Memory B cell (primary cell): ENCODE data around the gene CHSY3.

Experiments used
- ATAC-seq: fragments of 150-1000 bp; cut with Tn5 transposase; 2 replicates; pipeline ENCODE4 v1.10.0; 2021; ENCODE audit warnings: low read depth, mild to moderate bottlenecking, moderate library complexity
- DNase-seq, 2 donors: peaks; one replicate each; pipeline ENCODE4 v3.0.0; 2022; ENCODE audit warnings: low spot score in 2 of 2
- H3K27ac Mint-ChIP-seq: one replicate; pipeline ENCODE4 v1.8.0; 2022; ENCODE audit warnings: mild to moderate bottlenecking, moderate library complexity, mixed read lengths
- H3K27me3 Mint-ChIP-seq: one replicate; pipeline ENCODE4 v1.8.0; 2022; ENCODE audit warnings: mixed read lengths
- H3K36me3 Mint-ChIP-seq: one replicate; pipeline ENCODE4 v1.8.0; 2022; ENCODE audit warnings: mild to moderate bottlenecking, mixed read lengths
- H3K4me1 Mint-ChIP-seq: one replicate; pipeline ENCODE4 v1.8.0; 2022; ENCODE audit warnings: mixed read lengths
- H3K4me3 Mint-ChIP-seq: one replicate; pipeline ENCODE4 v1.8.0; 2022; ENCODE audit warnings: mild to moderate bottlenecking, moderate library complexity, mixed read lengths
- H3K9me3 Mint-ChIP-seq: one replicate; pipeline ENCODE4 v1.8.0; 2022; ENCODE audit warnings: mixed read lengths

The CHSY3 gene

GRCh38 chr5:130141659-130142320 lies 237.5 kb downstream of the CHSY3 start:
- Mint-ChIP-seq H3K9me3 (peaks cover 2% of the 10 kb centered on the region), H3K27ac (no peak overlapping the region), H3K4me1 (no peaks in the 10 kb centered on the region), H3K36me3 (no peaks in the 10 kb centered on the region), H3K4me3 (no peak overlapping the region), H3K27me3 (no peaks in the 10 kb centered on the region)
- DNase-seq (no peak), ATAC-seq (no peak)

- Mint-ChIP-seq H3K27me3 (no peaks in the 10 kb centered on the region), H3K27ac (no peak overlapping the region), H3K4me3 (no peak overlapping the region), H3K4me1 (no peaks in the 10 kb centered on the region), H3K9me3 (peaks cover 4% of the 10 kb centered on the region), H3K36me3 (no peaks in the 10 kb centered on the region)
- ATAC-seq = no peak
- DNase-seq = no peak
Measured at GRCh38 chr5:130151239-130151638, 247.0 kb downstream of the CHSY3 start.

- ATAC-seq = no peak
- no peak overlapping the region for H3K4me3 Mint-ChIP-seq
- no peak for DNase-seq
- H3K27me3 Mint-ChIP-seq = no peaks in the 10 kb centered on the region
- no peaks in the 10 kb centered on the region for H3K9me3 Mint-ChIP-seq
- H3K36me3 Mint-ChIP-seq = no peaks in the 10 kb centered on the region
- no peaks in the 10 kb centered on the region for H3K4me1 Mint-ChIP-seq
- no peak overlapping the region for H3K27ac Mint-ChIP-seq
Measured at GRCh38 chr5:130155345-130156011, 251.2 kb downstream of the CHSY3 start.

GRCh38 chr5:130158036-130158435 lies 253.8 kb downstream of the CHSY3 start:
- no peaks in the 10 kb centered on the region for H3K4me1 Mint-ChIP-seq
- H3K4me3 Mint-ChIP-seq = no peak overlapping the region
- no peak overlapping the region for H3K27ac Mint-ChIP-seq
- ATAC-seq = no peak
- no peak for DNase-seq
- no peaks in the 10 kb centered on the region for H3K9me3 Mint-ChIP-seq
- H3K36me3 Mint-ChIP-seq = no peaks in the 10 kb centered on the region
- H3K27me3 Mint-ChIP-seq = no peaks in the 10 kb centered on the region

GRCh38 chr5:130159968-130160367 lies 255.7 kb downstream of the CHSY3 start:
- no peaks in the 10 kb centered on the region for H3K9me3 Mint-ChIP-seq
- H3K4me1 Mint-ChIP-seq = no peaks in the 10 kb centered on the region
- H3K27ac Mint-ChIP-seq = no peak overlapping the region
- no peaks in the 10 kb centered on the region for H3K27me3 Mint-ChIP-seq
- ATAC-seq (no peak), DNase-seq (no peak)
- no peak overlapping the region for H3K4me3 Mint-ChIP-seq
- no peaks in the 10 kb centered on the region for H3K36me3 Mint-ChIP-seq

GRCh38 chr5:130164966-130165365 lies 260.7 kb downstream of the CHSY3 start:
- H3K9me3 Mint-ChIP-seq = no peaks in the 10 kb centered on the region
- H3K4me1 Mint-ChIP-seq = no peaks in the 10 kb centered on the region

GRCh38 chr5:130166839-130167490 lies 262.7 kb downstream of the CHSY3 start:
- DNase-seq (no peak), ATAC-seq (no peak)
- H3K27me3 Mint-ChIP-seq = no peaks in the 10 kb centered on the region
- H3K36me3 Mint-ChIP-seq = no peaks in the 10 kb centered on the region
- peaks cover 3% of the 10 kb centered on the region for H3K9me3 Mint-ChIP-seq
- no peak overlapping the region for H3K4me3 Mint-ChIP-seq
- no peaks in the 10 kb centered on the region for H3K4me1 Mint-ChIP-seq
- H3K27ac Mint-ChIP-seq = no peak overlapping the region

More at GRCh38 chr5:130164966-130165365, 260.7 kb downstream of the CHSY3 start:
- Mint-ChIP-seq H3K4me3 (no peak overlapping the region), H3K27ac (no peak overlapping the region), H3K27me3 (no peaks in the 10 kb centered on the region), H3K36me3 (no peaks in the 10 kb centered on the region)
- no peak for ATAC-seq
- DNase-seq = no peak

GRCh38 chr5:130168211-130168610 lies 263.9 kb downstream of the CHSY3 start:
- no peaks in the 10 kb centered on the region for H3K27me3 Mint-ChIP-seq
- H3K36me3 Mint-ChIP-seq = no peaks in the 10 kb centered on the region
- no peaks in the 10 kb centered on the region for H3K4me1 Mint-ChIP-seq
- DNase-seq (no peak), ATAC-seq (no peak)
- H3K9me3 Mint-ChIP-seq = peaks cover 3% of the 10 kb centered on the region
- H3K27ac Mint-ChIP-seq = no peak overlapping the region
- no peak overlapping the region for H3K4me3 Mint-ChIP-seq

GRCh38 chr5:130171699-130172098 lies 267.4 kb downstream of the CHSY3 start:
- no peak overlapping the region for H3K27ac Mint-ChIP-seq
- H3K4me1 Mint-ChIP-seq = no peaks in the 10 kb centered on the region
- H3K9me3 Mint-ChIP-seq = peaks cover 8% of the 10 kb centered on the region
- DNase-seq = no peak
- no peak overlapping the region for H3K4me3 Mint-ChIP-seq
- no peaks in the 10 kb centered on the region for H3K36me3 Mint-ChIP-seq
- no peak for ATAC-seq
- H3K27me3 Mint-ChIP-seq = no peaks in the 10 kb centered on the region

GRCh38 chr5:130183115-130183514 lies 278.9 kb downstream of the CHSY3 start:
- Mint-ChIP-seq H3K27ac (no peak overlapping the region), H3K4me1 (no peaks in the 10 kb centered on the region), H3K4me3 (no peak overlapping the region), H3K36me3 (no peaks in the 10 kb centered on the region), H3K27me3 (no peaks in the 10 kb centered on the region), H3K9me3 (no peaks in the 10 kb centered on the region)
- ATAC-seq (no peak), DNase-seq (no peak)

GRCh38 chr5:130189961-130190360 lies 285.7 kb downstream of the CHSY3 start:
- Mint-ChIP-seq H3K4me1 (no peaks in the 10 kb centered on the region), H3K27ac (no peak overlapping the region), H3K36me3 (no peaks in the 10 kb centered on the region), H3K4me3 (no peak overlapping the region), H3K27me3 (no peaks in the 10 kb centered on the region), H3K9me3 (no peaks in the 10 kb centered on the region)
- ATAC-seq = no peak
- DNase-seq = no peak

- DNase-seq (no peak), ATAC-seq (no peak)
- Mint-ChIP-seq H3K4me3 (no peak overlapping the region), H3K4me1 (no peaks in the 10 kb centered on the region), H3K9me3 (peaks cover 3% of the 10 kb centered on the region), H3K27ac (no peak overlapping the region), H3K36me3 (no peaks in the 10 kb centered on the region), H3K27me3 (no peaks in the 10 kb centered on the region)
Measured at GRCh38 chr5:130198927-130199326, 294.7 kb downstream of the CHSY3 start.

GRCh38 chr5:130206686-130207085 lies 302.4 kb downstream of the CHSY3 start:
- H3K27me3 Mint-ChIP-seq = no peaks in the 10 kb centered on the region
- no peak overlapping the region for H3K27ac Mint-ChIP-seq
- H3K9me3 Mint-ChIP-seq = peaks cover 2% of the 10 kb centered on the region
- ATAC-seq (no peak), DNase-seq (no peak)
- H3K36me3 Mint-ChIP-seq = no peaks in the 10 kb centered on the region
- no peaks in the 10 kb centered on the region for H3K4me1 Mint-ChIP-seq
- H3K4me3 Mint-ChIP-seq = no peak overlapping the region

- H3K36me3 Mint-ChIP-seq = no peaks in the 10 kb centered on the region
- H3K4me3 Mint-ChIP-seq = no peak overlapping the region
- no peak overlapping the region for H3K27ac Mint-ChIP-seq
- no peak for ATAC-seq
- no peaks in the 10 kb centered on the region for H3K27me3 Mint-ChIP-seq
- no peak for DNase-seq
- no peaks in the 10 kb centered on the region for H3K9me3 Mint-ChIP-seq
- H3K4me1 Mint-ChIP-seq = no peaks in the 10 kb centered on the region
Measured at GRCh38 chr5:130213607-130214006, 309.3 kb downstream of the CHSY3 start.
